Measurements from ENCODE around the gene PIKFYVE. TPM values are rescaled to one million over a fixed set of nuclear protein-coding genes. Genes with fewer than 3 reads are reported as not detected.

PIKFYVE gene
- total and polyA plus RNA-seq, 10 of the 15 experiments (the other 5 are each of a cell fraction or from before 2014, with no cell fraction given), result 5.2 to 41.7 (median 19.6) TPM

DNA sequence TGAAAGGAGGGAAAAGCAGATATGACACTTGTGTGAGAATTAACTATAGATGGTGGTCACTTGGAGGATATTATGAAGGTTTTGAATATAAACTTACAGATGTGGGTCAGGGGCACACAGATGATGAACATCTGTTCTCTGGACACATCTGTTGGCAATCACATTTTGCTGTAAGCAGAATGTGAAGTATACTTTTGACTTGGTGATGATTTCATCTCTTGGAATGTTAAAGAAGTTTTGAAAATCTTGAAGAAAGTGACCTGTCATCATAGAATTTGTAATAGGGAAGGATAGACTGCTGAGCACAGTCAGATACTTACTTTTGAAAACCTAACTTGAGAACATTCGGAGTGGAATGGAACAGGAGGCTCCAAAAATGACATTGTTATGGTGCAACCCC, 40.2 kb downstream of the PIKFYVE start:
- POLR2A ChIA-PET, result interaction anchor here (1.3 kb wide), 1 partner anchor 11 kb away, joined by 3 read pairs; no protein-coding TSS in a partner anchor
- H4K20me1 ChIP-seq (ENCODE audit: control insufficient read depth, insufficient read depth), result no peaks in the 10 kb centered on the region
- WGBS (ENCODE audit: insufficient coverage, insufficient replicate concordance, low lambda C conversion rate, missing lambda C conversion rate), result 100% methylated on average over 1 of the region's 1 CpG
- peaks cover 2 to 10% of the 10 kb centered on the region in 2 experiments; a peak in 3 of 4 replicates for H3K36me3 ChIP-seq (ENCODE audit: control insufficient read depth in 2 of 2, insufficient read depth in 2 of 2, low read length in 1 of 2)
- FAIRE-seq (no peak), DNase-seq (ENCODE audit: low read depth, low spot score) (no peak), ATAC-seq (no peak)
- H3K4me1 ChIP-seq (ENCODE audit: control insufficient read depth, insufficient read depth, low read length), result peaks cover 8% of the 10 kb centered on the region
- TF ChIP-seq NR2C2 (IDR thresholded peaks at IDR 0.05; ENCODE audit: borderline replicate concordance, control insufficient read depth, insufficient read length, low read depth), result no peak
- TF ChIP-seq, protein P1, sequence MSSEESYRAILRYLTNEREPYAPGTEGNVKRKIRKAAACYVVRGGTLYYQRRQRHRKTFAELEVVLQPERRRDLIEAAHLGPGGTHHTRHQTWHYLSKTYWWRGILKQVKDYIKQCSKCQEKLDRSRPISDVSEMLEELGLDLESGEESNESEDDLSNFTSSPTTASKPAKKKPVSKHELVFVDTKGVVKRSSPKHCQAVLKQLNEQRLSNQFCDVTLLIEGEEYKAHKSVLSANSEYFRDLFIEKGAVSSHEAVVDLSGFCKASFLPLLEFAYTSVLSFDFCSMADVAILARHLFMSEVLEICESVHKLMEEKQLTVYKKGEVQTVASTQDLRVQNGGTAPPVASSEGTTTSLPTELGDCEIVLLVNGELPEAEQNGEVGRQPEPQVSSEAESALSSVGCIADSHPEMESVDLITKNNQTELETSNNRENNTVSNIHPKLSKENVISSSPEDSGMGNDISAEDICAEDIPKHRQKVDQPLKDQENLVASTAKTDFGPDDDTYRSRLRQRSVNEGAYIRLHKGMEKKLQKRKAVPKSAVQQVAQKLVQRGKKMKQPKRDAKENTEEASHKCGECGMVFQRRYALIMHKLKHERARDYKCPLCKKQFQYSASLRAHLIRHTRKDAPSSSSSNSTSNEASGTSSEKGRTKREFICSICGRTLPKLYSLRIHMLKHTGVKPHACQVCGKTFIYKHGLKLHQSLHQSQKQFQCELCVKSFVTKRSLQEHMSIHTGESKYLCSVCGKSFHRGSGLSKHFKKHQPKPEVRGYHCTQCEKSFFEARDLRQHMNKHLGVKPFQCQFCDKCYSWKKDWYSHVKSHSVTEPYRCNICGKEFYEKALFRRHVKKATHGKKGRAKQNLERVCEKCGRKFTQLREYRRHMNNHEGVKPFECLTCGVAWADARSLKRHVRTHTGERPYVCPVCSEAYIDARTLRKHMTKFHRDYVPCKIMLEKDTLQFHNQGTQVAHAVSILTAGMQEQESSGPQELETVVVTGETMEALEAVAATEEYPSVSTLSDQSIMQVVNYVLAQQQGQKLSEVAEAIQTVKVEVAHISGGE (CRISPR knock-in tag; IDR thresholded peaks at IDR 0.05), result no peak
- TF ChIP-seq SUPT20H (IDR thresholded peaks at IDR 0.05; ENCODE audit: borderline replicate concordance, control insufficient read depth, low read depth, low read length), result no peak
- TF ChIP-seq DPF2 (IDR thresholded peaks at IDR 0.05), result no peak
- TF ChIP-seq MEF2A (IDR thresholded peaks at IDR 0.05; ENCODE audit: insufficient read depth, low read depth, low read length), result no peak
- no peak for TF ChIP-seq KAT2A (conservative IDR thresholded peaks at IDR 0.05; ENCODE audit: control insufficient read depth, low read depth, low read length)
- TF ChIP-seq KLF5 (IDR thresholded peaks at IDR 0.05; ENCODE audit: partially characterized antibody), result no peak
- TF ChIP-seq BCL11A (IDR thresholded peaks at IDR 0.05; ENCODE audit: low read depth, low read length), result no peak
- no peak for TF ChIP-seq FOS (IDR thresholded peaks at IDR 0.05; ENCODE audit: borderline replicate concordance, extremely low read depth, insufficient read length)
- no peak for TF ChIP-seq PAX8 (IDR thresholded peaks at IDR 0.05)
- TF ChIP-seq STAT3 (IDR thresholded peaks at IDR 0.05; ENCODE audit: low read depth, low read length), result no peak
- no peak for TF ChIP-seq EED (IDR thresholded peaks at IDR 0.05; ENCODE audit: low read depth)
- in situ Hi-C loops (cut with MboI) (no loop called here), intact Hi-C loops (cut with micrococcal nuclease; ENCODE audit: unreplicated experiment) (no loop called here)
- no TSS peak for BruUV-seq (replicated peaks)
- no peak overlapping the region for H3K27ac ChIP-seq (ENCODE audit: control insufficient read depth, insufficient read depth)
- H3K27me3 ChIP-seq (replicated peaks in 1 of 2; ENCODE audit: control insufficient read depth in 2 of 2, insufficient read depth in 2 of 2, low read length in 1 of 2), result no peaks in the 10 kb centered on the region
- RAD21 ChIA-PET (ENCODE audit: unreplicated experiment), result no interaction called here
- H3K9ac ChIP-seq (ENCODE audit: control insufficient read depth, insufficient read depth, low read length), result no peak overlapping the region
- H3K9me3 ChIP-seq (replicated peaks; ENCODE audit: control insufficient read depth, insufficient read depth, low read length), result no peaks in the 10 kb centered on the region
- SMC1A ChIA-PET (ENCODE audit: uncharacterized antibody, unreplicated experiment), result interaction anchor here (0.6 kb wide), 1 partner anchor 18 kb away, joined by 3 read pairs; no protein-coding TSS in a partner anchor
- CTCF ChIA-PET, result no interaction called here
- H3K79me2 ChIP-seq (ENCODE audit: control insufficient read depth, insufficient read depth, low read length), result no peaks in the 10 kb centered on the region
- no peak overlapping the region for H2AFZ ChIP-seq (ENCODE audit: control insufficient read depth, low read depth, low read length)
- H3K4me3 ChIP-seq, result no peak overlapping the region
- H3K4me2 ChIP-seq (ENCODE audit: control insufficient read depth, insufficient read depth), result no peak overlapping the region

Data from GM12878 (cell line).